GM21360 (cell line): ENCODE results near the gene TBC1D22A.

Experiments used
- ATAC-seq: cut with Tn5 transposase; IDR thresholded peaks from one replicate; pipeline ENCODE4 v1.9.1; 2021; ENCODE audit warnings: mild to moderate bottlenecking, moderate library complexity; ENCODE audit not compliant: unreplicated experiment

Gene TBC1D22A

GRCh38 chr22:47190957-47191670 is 428.7 kb downstream of the TBC1D22A start:
- no peak for ATAC-seq

GRCh38 chr22:47191671-47192650 is 429.5 kb downstream of the TBC1D22A start:
- ATAC-seq: no peak

- no peak for ATAC-seq
Measured at GRCh38 chr22:47192651-47193437, 430.4 kb downstream of the TBC1D22A start.

- ATAC-seq: no peak
Measured at GRCh38 chr22:47193606-47194329, 431.3 kb downstream of the TBC1D22A start.

GRCh38 chr22:47194476-47195155 is 432.2 kb downstream of the TBC1D22A start:
- ATAC-seq: no peak

GRCh38 chr22:47195156-47195483 is 432.7 kb downstream of the TBC1D22A start:
- no peak for ATAC-seq

- ATAC-seq: no peak
Measured at GRCh38 chr22:47195484-47196165, 433.2 kb downstream of the TBC1D22A start.

GRCh38 chr22:47196166-47196849 is 433.9 kb downstream of the TBC1D22A start:
- no peak for ATAC-seq

GRCh38 chr22:47196881-47197772 is 434.7 kb downstream of the TBC1D22A start:
- ATAC-seq: no peak

GRCh38 chr22:47197773-47198500 is 435.5 kb downstream of the TBC1D22A start:
- ATAC-seq: no peak

- ATAC-seq: no peak
Measured at GRCh38 chr22:47198801-47199251, 436.4 kb downstream of the TBC1D22A start.

- no peak for ATAC-seq
Measured at GRCh38 chr22:47199261-47199978, 437.0 kb downstream of the TBC1D22A start.

- ATAC-seq: no peak
Measured at GRCh38 chr22:47199979-47200272, 437.5 kb downstream of the TBC1D22A start.

- no peak for ATAC-seq
Measured at GRCh38 chr22:47200273-47201051, 438.0 kb downstream of the TBC1D22A start.

GRCh38 chr22:47201186-47201995 is 438.9 kb downstream of the TBC1D22A start:
- ATAC-seq: no peak
